GM19351 (cell line): Measurements from ENCODE around the gene FFAR3.
"Not testable (repeated sequence)": the region's sequence is repeated elsewhere in the genome, so short reads cannot be mapped to it uniquely, and the experiment has no call there.

Experiments
- ATAC-seq: cut with Tn5 transposase; IDR thresholded peaks from one replicate; pipeline ENCODE4 v1.9.1; 2021; ENCODE audit warnings: mild to moderate bottlenecking, moderate library complexity; ENCODE audit not compliant: unreplicated experiment

The FFAR3 gene

GRCh38 chr19:35373492-35373891, 15.2 kb downstream of the FFAR3 start:
- ATAC-seq = no peak

- not testable (repeated sequence) for ATAC-seq
Measured at GRCh38 chr19:35374031-35374430, 15.8 kb downstream of the FFAR3 start.

- ATAC-seq = no peak
Measured at GRCh38 chr19:35375505-35376307, 17.4 kb downstream of the FFAR3 start.

- ATAC-seq = no peak
Measured at GRCh38 chr19:35377656-35378055, 19.4 kb downstream of the FFAR3 start.

- ATAC-seq = no peak
Measured at GRCh38 chr19:35378356-35378755, 20.1 kb downstream of the FFAR3 start.

- ATAC-seq = not testable (repeated sequence)
Measured at GRCh38 chr19:35379545-35379944, 21.3 kb downstream of the FFAR3 start.

- no peak for ATAC-seq
Measured at GRCh38 chr19:35379992-35380391, 21.7 kb downstream of the FFAR3 start.

GRCh38 chr19:35380450-35381124, 22.3 kb downstream of the FFAR3 start:
- ATAC-seq = no peak

GRCh38 chr19:35381318-35381717, 23.1 kb downstream of the FFAR3 start:
- ATAC-seq = no peak

- ATAC-seq = no peak
Measured at GRCh38 chr19:35381926-35382325, 23.7 kb downstream of the FFAR3 start.

GRCh38 chr19:35383536-35383935, 25.3 kb downstream of the FFAR3 start:
- no peak for ATAC-seq

- ATAC-seq = no peak
Measured at GRCh38 chr19:35388277-35389054, 30.2 kb downstream of the FFAR3 start.

- no peak for ATAC-seq
Measured at GRCh38 chr19:35389192-35389861, 31.1 kb downstream of the FFAR3 start.

- no peak for ATAC-seq
Measured at GRCh38 chr19:35392742-35393715, 34.8 kb downstream of the FFAR3 start.

- no peak for ATAC-seq
Measured at GRCh38 chr19:35395382-35396199, 37.3 kb downstream of the FFAR3 start.

- ATAC-seq = no peak
Measured at GRCh38 chr19:35396240-35396885, 38.1 kb downstream of the FFAR3 start.

GRCh38 chr19:35397064-35397463, 38.8 kb downstream of the FFAR3 start:
- ATAC-seq = no peak

- ATAC-seq = no peak
Measured at GRCh38 chr19:35398570-35398969, 40.3 kb downstream of the FFAR3 start.

GRCh38 chr19:35399231-35399630, 41.0 kb downstream of the FFAR3 start:
- ATAC-seq = no peak
